HG03378 (cell line): ENCODE results near the gene PPM1F.
"Not testable (repeated sequence)": the region's sequence is repeated elsewhere in the genome, so short reads cannot be mapped to it uniquely, and the experiment has no call there.

Experiments used
- ATAC-seq: cut with Tn5 transposase; IDR thresholded peaks from one replicate; pipeline ENCODE4 v1.9.1; 2021; ENCODE audit warnings: mild to moderate bottlenecking, moderate library complexity; ENCODE audit not compliant: unreplicated experiment

The PPM1F gene

DNA sequence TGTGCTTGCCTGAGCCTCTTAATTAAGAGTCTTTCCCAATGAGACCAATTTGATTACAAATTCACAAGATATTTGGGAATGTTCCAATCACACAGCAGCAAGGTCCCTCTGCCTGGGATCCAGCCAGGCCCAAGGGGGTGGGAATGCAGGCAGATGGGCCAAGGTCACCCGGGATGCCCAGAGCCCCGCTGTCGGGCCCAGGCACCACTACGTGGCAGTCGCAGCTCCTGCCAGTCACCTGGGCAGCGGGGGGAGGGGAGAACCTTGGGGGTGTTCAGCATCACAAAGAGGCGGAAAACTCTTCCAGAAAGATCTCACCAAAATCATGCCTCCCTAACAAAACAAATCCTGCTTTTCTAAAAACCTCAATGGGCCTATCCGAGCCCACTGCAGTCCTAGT lies 30.9 kb downstream of the PPM1F start:
- ATAC-seq, result no peak

DNA sequence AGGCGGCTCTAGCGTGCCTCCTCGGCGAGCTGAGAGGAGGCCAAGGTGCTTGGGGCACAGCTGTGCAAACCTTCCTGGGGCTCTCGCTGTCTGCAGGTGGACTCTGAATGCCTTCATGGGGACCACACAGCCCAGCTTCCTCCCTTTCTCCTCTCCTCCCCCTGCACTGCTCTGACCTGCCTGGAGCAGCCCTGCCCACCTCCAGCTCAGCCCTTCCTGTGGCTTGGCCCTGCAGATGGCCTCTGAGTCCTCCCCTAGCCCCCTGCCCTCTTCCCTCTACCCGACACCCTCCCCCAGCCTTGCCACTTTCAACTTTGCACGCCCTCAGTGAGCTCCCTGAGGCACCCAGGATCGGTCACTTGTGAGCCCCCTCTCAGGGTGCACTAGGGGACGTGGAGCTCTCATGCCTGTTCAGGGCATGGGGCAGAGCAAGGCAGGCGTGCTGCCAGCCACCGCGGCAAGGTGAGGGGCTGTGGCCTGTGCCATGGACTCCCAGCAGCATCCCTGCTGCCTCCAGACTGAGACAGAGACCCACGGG lies 31.4 kb downstream of the PPM1F start:
- ATAC-seq, result no peak

DNA sequence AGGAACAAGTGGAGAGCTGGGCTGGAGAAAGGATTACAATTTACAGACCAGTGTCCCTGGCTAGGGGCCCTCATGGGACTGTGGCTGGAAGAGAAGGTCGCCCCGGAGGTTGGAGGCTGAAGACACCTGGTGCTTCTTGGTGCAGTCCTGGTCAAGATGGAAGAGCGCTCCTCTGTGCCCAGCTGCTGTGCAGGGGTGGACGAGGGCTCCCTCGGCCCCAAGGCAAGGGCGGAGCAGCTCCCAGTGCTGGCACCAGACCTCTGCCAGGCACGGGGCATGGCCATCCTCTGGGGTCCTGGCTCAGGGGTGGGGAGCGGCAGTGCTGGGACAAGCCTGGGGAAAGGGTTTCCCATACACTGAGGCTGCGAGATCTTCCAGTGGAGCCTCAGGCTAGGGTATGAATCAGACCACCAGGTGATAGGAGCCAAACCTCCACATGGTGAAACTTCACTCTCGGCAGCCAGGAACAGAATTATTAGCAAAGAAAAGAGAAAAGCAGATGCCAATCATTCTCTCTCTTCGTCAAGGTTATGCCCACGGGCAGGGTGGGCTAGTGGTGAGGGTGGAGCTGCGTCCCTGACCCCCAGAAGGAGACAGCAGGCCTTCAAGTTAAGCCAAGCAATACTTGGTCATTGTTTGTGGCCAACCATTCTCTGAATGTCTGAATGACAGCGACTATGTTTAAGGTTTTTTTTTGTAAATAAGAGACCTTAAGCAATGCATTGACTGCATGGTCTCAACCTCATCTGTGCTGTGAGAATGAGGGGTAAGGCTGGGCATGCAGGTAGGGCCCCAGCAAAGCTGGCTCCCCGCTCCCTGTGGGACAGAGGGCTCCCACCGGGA lies 32.1 kb downstream of the PPM1F start:
- no peak for ATAC-seq

DNA sequence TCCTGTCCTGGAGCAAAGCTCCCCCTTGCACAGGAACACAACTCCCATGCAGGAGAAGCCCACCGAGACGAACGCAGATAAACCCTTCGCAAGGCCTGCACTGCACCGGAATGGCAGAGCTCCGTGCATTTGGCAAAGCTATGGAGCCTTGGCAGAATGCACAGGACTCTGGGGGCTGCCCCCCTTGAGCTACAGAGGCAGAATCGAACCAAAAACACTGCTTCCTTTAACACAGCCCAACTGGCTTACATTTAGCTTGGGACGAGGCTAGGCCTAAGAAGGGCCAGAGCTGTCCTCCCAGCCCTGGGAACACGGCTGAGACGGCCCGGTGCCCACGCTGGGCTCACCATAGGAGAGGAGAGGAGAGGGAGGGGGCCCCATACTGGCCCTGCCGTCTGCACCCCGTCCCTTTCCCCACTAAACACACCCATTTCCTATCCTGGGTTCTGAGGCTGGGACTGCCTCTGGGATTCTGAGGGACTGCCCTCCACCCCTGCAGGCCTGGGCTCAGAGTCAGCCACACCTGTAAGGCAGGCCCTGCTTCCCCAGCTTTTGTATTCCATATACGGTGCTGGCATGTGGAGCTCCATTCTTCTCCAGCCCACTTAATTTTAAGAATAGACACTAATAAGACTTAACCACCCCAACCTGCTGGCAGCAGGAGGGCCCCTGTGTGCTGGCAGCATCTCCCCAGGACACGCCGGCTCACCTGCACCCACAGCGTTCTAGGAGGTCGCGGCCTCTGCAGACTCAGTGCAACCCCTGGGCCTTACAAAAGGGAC lies 32.9 kb downstream of the PPM1F start:
- ATAC-seq, result no peak

DNA sequence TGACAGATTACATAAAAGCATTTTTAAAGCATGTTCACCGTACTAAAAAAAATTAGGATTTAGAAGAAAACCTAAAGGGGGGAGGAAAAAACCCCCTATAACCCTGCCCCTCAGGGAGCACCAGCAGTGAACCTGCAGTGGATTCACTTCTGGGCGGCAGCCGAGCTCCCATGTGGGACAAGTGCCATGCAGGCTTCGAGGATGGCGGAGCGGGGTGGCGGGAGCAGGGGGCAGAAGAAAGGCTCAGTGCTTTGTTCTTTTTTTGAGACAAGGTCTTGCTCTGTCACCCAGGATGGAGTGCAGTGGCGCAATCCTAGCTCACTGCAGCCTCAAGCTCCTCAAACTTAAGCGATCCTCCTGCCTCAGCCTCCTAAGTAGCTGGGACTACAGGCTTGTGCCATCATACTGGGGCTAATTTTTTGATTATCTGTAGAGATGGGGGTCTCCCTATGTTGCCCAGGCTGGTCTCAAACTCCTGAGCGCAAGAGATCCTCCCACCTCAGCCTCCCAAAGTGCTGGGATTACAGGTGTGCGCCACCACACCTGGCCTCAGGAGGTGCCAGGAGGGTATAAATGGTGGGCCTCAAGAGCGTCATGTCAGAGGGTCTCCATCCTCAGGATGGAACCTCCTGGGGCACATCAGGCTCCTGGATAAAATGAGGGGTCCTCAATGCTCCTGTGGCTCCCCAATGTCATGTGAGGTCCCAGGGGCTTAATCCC lies 34.0 kb downstream of the PPM1F start:
- ATAC-seq, result no peak

DNA sequence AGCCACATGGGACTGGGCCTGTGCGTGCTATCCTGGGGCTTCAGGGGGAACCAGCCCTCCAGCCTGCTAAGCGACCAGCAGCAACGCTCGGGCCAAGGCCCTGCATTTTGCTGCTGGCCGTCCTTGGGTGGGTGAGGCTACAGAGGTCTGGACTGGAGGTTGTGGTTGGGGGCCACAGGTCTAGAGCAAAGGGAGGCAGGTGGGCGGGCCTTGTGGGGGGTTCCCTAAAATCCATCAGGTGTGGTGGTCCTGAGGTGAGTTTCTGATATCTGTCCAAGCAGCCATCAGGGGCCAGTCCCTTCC lies 34.7 kb downstream of the PPM1F start:
- ATAC-seq, result no peak

DNA sequence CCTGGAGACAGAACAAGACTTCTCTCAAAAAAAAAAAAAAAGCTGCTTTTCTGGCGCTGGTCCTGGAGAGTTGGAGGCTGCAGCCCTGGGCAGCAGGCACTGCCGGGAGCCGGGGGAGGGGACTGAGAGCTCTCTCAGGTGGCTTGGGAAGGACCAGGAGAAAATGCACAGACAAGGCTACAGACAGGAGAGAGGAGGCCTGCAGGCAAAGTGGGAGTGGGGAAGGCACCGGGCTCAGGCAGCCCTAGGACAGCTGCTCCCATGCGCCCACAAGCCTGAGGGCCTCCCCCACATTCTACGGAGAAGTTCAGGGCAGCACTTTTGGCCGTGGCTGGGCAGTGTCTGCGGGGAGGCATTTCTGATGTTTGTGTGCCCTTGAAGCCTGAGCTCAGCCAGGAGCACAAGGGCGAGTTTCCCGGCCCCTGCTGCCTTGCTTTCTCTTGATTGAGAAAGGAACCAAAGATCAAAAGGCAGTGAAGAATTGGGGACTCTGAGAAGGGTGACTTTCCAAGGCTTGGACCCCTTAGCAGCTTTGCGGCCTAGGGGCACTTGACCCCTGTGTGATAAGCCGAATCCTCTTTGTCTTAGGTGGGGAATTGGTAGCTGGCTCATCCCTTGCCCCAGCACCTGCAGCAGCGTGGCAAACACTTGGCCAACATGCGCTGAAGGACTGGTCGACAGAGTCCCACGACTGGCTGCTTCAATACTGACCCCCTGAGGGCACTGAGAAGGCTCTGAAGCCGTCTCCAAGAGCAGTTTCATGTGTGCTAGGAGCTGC lies 35.3 kb downstream of the PPM1F start:
- no peak for ATAC-seq

DNA sequence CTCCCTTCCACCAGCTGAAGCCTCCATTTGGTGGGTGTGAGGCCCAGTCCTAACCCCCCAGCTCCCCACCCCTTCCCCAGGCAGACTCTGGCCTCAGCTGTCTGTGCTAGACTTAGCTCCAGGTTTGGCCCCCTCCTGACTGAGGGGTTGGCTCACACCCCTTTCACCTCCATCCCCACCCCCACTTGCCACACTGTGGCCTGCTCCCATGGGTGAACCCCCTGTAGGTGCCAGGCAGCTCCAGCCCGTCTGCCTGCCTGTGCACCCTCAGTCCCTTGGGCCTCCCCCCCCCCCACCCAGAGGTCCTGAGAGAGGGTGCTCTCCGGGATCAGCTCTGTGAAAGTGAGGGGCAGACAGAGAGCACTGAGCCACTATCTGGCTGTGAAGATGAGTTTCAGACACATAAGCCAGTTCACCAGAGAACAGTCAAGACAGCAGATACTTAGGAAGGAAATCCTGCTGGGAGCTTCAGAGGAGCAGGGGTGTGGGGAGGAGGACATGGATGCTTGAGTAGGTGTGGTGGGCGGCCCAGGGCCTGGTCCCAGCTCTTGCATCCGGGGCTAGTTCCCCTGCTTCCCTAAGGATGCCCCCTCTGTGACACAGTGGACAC lies 36.2 kb downstream of the PPM1F start:
- no peak for ATAC-seq

DNA sequence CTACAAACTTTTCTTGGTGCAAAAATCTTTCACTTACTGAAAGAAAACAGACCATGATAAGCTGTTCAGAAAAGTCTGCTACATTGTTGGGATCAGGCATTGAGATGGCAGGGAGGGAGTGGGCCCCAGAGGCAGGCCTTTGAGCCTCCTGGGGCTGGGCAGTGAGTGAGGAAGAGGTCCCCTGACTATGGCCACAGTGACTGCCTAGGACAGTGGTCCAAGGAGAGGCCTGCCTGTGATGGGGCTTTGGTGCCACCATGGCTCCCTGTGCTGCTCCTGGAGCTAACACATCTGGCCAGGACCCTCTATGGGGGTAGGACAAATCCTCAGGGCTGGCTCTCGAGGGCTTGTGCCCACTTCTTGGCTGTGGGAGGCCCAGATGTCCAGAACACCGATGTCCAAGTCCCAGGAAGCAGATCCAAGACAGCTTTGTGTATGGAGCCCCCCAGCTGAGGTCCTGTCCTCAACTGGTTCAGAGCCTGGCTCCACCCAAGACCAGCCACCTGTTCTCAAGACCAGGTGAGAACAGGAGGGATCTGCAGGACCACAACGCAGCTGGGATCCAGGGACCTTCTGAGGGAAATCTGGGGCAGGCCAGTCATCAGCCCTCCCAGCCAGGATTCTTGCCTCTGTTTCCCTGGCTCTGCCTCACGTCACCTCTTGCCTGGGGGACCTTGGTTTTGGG lies 36.9 kb downstream of the PPM1F start:
- no peak for ATAC-seq

DNA sequence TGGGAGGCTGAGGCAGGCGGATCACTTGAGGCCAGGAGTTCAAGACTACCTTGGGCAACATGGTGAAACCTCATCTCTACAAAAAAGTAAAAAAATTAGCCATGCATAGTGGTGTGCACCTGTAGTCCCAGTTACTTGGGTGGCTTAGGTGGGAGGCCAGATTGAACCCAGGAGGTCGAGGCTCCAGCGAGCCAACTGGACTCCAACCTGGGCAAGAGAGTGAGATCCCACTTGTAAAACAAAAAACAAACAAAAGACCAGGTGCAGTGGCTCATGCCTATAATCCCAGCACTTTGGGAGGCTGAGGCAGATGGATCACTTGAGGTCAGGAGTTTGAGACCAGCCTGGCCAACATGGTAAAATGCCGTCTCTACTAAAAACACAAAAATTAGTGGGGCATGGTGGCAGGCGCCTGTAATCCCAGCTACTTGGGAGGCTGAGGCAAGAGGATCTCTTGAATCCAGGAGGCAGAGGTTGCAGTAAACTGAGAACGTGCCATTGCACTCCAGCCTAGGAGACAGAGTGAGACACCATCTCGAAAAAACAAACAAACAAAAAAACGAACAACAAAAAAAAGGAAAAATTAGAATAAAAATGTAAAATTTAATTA lies 38.5 kb downstream of the PPM1F start:
- not testable (repeated sequence) for ATAC-seq

DNA sequence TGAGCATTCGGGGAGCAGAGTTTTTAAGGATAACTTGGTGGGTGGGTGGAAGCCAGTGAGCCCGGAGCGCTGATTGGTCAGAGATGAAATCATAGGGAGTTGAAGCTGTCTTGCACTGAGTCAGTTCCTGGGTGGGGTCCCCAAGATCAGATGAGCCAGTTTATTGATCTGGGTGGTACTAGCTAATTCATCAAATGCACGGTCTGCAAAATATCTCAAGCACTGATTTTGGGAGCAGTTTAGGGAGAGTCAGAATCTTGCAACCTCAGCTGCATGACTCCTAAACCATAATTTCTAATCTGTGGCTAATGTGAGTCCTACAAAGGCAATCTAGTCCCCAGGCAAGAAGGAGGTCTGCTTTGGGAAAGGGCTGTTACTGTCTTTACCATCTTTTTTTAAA lies 42.3 kb downstream of the PPM1F start:
- ATAC-seq, result not testable (repeated sequence)

DNA sequence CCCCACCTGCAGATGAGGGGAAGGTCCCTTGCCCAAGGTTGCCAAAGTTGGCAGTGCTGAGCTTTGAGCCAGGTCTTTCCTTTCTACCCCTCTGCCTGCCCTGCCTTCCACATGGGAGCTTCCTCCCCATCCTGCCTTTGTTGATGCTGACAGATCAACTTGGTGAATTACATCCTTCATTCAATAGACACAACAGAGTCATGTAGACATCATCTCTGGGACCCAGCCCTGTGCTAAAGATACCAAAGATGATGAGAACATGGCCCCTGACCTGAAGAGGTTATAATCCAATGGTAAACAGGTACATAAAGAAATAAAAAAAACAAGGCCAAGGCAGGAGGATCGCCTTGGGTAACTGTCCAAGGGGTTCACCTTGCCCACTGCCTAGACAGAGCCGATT lies 42.8 kb downstream of the PPM1F start:
- no peak for ATAC-seq

DNA sequence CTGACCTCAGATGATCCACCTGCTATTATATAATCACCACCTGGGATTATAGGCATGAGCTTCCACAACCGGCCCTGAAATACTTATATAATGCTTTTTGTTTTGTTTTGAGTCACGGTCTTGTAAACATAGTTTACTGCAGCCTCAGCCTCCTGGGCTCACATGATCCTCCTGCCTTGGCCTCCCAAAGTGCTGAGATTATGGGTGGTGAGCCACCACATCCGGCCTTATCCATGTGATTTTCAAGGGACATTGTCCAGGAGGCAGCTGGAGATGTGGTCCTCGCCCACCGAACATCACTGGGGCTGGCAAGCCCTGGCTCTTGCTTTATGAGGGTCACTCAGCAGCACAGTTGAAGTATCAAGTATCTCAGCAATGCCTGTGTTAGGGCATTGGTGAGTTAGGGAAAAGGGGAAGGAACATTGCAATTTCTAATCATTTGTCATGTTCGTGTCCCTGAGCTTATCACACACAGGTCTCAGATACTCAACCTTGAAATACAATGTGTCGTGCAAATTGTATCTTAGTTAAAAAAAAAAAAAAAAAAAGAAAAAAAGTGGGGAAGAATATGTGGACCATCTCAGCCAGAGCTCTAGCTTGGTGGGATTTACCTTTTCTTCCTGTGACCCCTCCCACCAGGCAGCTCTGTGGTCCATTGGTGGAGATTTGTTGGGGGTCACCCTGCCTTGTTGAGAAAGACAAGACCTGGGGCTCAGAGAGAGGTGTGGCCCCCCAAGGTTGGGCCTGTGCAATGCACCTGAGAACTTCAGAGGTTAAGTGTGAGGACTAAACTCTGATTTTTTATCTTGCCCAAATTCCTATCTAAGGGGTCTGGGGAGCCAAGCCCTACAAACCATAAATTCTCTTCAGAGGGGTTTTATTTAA lies 44.8 kb downstream of the PPM1F start:
- ATAC-seq, result no peak

DNA sequence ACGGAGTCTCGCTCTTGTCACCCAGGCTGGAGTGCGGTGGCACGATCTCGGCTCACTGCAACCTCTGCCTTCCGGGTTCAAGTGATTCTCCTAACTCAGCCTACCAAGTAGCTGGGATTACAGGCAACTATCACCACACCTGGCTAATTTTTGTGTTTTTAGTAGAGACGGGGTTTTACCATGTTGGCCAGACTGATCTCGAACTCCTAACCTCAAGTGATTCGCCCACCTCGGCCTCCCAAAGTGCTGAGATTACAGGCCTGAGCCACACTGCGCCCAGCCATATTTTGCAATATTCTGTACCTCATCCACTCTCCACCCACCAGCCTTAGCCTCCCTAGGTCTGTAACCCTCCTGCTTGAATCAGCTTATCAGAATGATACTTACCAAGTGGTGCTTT lies 47.4 kb downstream of the PPM1F start:
- not testable (repeated sequence) for ATAC-seq

DNA sequence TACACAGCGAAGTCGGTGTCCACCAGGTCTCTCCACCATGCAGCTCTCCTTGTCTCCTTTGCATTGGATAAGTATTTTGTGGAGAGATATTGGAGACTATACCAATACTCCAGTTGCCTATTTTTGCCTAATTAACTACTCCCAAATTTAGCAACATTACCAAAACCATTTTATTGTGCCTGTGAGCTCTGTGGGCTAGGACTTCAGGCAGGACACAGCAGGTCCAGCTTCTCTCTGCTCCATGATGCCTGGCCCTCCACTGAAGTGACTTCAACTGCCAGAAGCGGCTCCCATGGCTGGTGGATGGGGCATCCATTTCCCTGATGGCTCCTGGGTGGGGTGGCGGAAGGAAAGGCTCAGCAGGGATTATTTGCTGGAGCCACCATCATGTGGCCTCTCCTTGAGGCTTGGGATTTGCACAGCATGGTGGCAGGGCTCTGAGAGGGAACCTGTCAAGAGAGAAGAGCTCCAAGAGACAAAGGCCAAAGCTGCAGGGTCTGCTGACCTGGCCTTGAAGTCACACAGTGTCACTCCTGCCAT lies 48.3 kb downstream of the PPM1F start:
- no peak for ATAC-seq

DNA sequence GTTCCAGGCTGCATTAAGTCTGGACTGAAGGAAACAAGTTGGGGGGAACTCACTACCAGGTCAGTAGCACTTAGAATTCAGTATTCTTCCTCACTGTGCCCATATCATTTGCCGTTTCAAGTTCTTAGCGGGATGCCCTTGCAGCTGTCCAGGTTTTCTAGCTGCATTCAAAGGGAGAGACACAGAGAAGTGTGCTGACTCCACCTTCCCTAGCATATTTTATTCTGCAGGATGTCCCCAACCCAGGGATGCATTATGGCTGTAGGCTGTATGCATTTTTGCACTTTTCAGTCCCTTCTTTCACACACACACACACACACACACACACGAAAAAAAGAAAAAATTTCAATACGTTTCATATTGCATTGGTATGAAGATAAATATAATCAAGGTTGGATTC lies 49.4 kb downstream of the PPM1F start:
- no peak for ATAC-seq

DNA sequence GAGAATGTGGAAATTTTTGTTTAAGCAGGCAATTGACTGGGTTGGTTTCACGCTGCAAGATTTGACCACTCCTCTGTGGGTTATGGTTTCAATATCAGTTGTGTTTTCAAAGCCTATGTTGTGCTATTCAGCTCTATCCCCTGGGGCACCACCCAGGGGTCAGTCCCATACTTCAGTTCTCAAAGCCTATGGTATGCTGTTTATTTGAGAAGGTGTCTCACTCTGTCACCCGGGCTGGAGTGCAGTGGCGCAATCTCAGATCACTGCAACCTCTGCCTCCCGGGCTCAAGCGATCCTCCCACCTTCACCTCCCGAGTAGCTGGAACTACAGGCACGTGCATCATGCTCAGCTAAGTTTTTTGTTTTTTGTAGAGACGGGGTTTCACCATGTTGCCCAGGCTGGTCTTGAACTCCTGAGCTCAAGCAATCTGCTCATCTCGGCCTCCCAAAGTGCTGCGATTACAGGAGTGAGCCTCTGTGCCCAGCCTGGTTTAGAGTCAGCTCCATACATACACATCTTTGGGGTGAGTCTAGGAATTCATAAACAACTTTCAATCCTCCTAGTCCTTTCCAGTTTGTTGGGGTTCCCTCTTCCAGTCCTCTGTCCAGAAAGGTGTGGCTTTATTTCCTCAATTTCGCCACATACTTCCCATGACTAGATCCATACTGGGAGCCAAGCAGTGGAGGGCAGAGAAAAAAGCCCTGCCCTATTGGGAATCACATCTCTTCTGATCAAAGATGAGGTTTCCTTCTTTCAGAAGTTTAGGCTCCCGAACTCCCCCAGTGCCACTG lies 50.2 kb downstream of the PPM1F start:
- no peak for ATAC-seq
